T47D (cell line): ENCODE data around the gene NAV3.
"Not testable (repeated sequence)": the region's sequence is repeated elsewhere in the genome, so short reads cannot be mapped to it uniquely, and the experiment has no call there.

Experiments
- DNase-seq, 2 experiments: peaks; one replicate each; pipeline versions ENCODE4 v3.0.0 to v3.0.0-alpha.2; 2011 to 2012; ENCODE audit warnings: low read depth in 1 of 2, low spot score in 1 of 2
- JUND ChIP-seq: IDR thresholded peaks from 2 replicates; pipeline ENCODE4 v1.6.1; 2012; ENCODE audit warnings: low read depth
- in situ Hi-C: cut with HindIII; loops from 2 replicates; pipeline ENCODE4 v1.10.0; 2016; ENCODE audit warnings: low sequenced_read_pairs, low pct_unique_long_range_greater_than_20kb

The NAV3 gene

DNA sequence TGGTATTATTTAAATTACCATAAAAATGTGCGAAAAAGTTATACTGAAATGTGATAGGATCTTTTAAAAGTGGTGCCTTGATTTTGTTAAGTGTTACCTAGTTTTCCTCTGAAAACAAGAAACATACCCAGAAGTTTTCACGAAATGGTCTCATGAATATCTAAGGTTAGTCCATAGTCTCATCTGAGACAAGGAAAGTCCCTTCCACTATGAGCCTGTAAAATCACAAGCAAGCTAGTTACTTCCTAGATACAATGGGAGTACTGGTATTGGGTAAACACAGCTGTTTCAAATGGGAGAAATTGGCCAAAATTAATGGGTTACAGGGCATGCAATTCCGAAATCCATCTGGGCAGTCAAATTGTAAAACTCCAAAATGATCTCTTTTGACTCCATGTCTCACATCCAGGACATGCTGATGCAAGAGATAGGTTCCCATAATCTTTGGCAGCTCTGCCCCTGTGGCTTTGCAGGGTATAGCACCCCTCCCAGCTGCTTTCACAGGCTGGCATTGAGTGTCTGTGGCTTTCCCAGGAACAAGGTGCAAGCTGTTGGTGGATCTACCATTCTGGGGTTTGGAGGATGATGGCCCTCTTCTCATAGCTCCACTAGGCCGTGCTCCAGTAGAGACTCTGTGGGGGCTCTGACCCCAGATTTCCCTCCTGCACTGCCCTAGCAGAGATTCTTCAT lies 271.4 kb downstream of the NAV3 start:
- TF ChIP-seq JUND = no peak
- in situ Hi-C loops = no loop called here
- no peak for DNase-seq

DNA sequence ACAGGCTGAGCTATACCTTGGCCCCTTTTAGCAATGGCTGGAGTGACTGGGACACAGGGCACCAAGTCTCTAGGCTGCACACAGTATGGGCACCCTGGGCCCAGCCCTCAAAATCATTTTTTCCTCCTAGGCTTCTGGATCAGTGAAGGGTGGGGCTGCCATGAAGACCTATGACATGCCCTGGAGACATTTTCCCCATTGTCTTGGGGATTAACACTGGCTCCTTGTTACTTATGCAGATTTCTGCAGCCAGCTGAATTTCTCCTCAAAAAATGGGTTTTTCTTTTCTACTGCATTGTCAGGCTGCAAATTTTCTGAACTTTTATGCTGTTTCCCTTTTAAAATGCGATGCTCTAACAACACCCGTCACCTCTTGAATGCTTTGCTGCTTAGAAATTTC lies 272.1 kb downstream of the NAV3 start:
- DNase-seq, in situ Hi-C loops: not testable (repeated sequence)

DNA sequence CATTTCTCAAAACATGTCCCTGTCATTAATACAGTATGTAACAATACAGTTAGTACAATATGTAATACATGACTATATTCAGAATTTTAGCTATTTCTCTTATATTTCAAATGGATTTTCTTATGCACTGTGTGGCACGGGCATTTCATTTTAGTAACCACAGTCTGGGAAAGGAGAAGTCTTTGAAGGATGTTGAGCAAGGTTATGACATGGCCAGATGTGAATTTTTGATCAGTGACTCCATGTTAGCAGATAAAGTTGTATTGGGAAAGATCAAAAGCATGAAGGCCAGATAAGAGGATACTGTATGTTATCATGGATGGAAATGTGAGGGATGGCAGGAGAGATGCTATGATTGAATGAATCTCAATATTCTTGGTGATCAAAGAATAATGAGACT lies 285.2 kb downstream of the NAV3 start:
- in situ Hi-C loops = no loop called here
- no peak for DNase-seq
- TF ChIP-seq JUND = no peak

DNA sequence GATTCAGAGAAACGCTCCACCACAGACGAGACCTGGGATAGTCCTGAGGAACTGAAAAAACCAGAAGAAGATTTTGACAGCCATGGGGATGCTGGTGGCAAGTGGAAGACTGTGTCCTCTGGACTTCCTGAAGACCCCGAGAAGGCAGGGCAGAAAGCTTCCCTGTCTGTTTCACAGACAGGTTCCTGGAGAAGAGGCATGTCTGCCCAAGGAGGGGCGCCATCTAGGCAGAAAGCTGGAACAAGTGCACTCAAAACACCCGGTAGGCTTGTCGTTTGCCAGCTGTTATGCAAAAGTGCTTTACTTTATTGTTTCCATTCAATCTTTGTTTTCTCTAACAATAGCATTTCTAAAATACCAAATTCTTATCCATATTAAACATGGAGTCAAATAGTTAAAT lies 287.3 kb downstream of the NAV3 start:
- TF ChIP-seq JUND = no peak
- in situ Hi-C loops = no loop called here
- peak in 1 of 2 experiments; percentile 47 for DNase-seq

DNA sequence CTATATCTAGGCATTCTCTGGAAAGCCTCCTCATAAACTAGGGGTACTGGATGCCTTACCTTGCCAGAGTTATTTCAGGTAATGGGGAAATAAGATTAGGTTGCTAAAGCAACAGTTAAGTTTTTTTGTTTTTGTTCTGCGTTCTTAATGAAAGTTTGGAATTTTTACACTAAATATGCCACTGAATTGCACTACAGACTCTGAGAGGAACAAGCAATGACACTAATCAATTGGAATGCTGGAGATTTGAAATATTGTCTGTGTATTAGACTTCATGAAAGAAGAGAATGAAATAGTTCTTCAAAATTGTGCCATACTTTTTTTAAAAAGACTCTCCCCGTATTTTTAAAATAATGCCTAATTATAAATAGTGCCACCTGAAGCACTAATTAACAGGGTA lies 287.8 kb downstream of the NAV3 start:
- TF ChIP-seq JUND = no peak
- no peak for DNase-seq
- in situ Hi-C loops = no loop called here

DNA sequence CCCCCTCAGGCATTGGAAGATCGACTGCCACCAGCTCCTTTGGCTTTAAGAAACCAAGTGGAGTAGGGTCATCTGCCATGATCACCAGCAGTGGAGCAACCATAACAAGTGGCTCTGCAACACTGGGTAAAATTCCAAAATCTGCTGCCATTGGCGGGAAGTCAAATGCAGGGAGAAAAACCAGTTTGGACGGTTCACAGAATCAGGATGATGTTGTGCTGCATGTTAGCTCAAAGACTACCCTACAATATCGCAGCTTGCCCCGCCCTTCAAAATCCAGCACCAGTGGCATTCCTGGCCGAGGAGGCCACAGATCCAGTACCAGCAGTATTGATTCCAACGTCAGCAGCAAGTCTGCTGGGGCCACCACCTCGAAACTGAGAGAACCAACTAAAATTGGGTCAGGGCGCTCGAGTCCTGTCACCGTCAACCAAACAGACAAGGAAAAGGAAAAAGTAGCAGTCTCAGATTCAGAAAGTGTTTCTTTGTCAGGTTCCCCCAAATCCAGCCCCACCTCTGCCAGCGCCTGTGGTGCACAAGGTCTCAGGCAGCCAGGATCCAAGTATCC lies 288.7 kb downstream of the NAV3 start:
- TF ChIP-seq JUND = no peak
- in situ Hi-C loops = no loop called here
- DNase-seq = peak in 1 of 2 experiments; percentile 60

DNA sequence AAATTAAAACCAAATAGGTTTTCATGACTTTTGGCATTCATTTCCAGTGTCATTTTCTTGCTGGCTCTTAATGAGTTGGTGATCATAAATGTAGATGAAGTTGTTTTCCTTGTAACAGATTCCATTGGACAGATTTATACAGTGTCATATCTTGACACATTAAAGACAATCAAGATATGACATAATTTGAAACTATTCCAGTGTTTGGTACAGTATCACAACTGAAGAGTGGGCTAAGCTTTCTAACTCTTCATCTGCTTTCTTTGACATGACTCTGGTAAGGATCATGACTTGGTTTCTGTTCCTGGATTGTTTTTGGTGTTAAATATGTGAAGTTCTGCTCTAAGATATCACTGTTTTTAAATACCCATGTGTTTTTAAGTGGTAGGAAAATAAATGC lies 289.6 kb downstream of the NAV3 start:
- no peak for TF ChIP-seq JUND
- DNase-seq = no peak
- in situ Hi-C loops = no loop called here

DNA sequence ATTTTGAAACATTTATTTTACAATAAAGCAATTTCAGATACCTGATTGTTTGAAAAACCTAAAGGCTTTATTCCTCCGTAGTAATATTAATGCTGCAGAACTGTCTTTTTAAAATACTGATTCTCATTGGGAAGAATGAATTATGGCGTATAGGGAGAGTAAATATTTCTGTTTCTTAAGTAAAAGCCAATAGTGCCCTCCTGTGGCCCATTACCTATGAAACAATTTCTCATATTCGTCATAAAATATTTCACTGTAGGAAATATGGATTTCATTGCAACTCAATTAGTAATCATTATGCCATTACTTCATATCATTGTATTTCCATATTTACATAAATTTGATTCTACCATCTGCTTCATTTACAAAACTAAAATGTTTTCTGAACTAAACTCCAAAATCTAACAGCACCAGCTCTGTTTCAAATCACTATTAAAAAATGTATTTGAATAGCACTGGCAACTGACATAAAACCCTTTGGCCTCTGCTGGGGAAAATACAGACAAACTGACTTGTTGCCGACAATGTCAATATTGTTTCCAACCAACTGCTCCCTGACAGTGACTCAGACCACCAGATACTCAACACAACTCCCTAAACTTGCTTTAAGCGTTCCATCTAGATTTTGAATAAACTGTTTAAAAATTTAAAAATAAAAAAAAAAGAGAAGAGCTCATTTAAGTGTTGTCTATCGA lies 290.3 kb downstream of the NAV3 start:
- in situ Hi-C loops = no loop called here
- TF ChIP-seq JUND = no peak
- peak; percentile 37 to 75 for DNase-seq

DNA sequence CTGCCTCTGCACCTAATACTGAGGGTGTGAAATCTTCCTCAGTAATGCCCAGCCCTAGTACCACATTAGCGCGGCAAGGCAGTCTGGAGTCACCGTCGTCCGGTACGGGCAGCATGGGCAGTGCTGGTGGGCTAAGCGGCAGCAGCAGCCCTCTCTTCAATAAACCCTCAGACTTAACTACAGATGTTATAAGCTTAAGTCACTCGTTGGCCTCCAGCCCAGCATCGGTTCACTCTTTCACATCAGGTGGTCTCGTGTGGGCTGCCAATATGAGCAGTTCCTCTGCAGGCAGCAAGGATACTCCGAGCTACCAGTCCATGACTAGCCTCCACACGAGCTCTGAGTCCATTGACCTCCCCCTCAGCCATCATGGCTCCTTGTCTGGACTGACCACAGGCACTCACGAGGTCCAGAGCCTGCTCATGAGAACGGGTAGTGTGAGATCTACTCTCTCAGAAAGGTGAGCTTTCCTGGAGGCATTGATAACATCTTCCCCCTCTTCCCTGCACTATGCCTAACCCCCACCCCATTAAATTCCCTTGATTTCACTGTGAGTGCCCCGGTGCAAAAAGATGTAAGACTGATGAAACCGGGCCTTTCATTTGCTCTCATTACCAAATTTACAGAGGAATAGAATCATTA lies 291.4 kb downstream of the NAV3 start:
- DNase-seq = no peak
- in situ Hi-C loops = no loop called here
- no peak for TF ChIP-seq JUND

DNA sequence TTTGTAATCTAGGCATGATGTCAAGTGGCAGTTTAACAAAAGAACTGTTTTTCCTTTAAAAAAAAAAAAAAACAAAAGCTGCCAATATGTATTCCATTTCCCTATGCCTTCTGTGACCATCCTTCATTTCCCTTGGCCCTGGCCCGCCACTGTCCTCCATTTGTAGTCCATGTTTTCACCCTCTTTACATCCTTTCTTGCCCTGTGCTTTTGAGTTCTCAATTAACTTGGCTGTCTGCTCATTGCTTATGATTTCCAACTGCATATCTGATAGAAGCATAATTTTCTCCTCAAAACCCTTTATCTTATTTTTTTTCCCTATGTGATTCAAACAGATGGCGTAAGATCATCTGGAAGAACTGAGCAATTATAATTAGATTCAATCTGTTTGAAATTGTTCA lies 297.5 kb downstream of the NAV3 start:
- in situ Hi-C loops = no loop called here
- no peak for DNase-seq
- TF ChIP-seq JUND = no peak

DNA sequence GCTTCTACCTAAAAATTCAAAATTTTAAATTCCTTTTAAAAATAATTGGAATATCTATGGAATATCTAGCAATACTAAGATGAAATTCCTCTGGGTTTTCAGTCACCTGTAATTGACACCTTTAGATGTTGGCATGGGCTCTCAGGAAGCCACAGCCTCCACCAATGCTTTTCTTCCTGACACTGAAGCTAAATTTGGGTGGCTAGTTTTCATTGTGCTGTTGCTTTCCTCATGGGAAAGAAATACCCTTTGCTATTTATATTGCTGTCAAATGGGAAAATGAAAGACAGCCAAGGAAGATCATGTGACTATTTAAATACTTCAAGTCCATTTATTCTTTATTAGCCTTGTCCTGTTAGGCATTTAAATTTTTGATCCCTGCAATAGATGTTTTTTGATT lies 313.0 kb downstream of the NAV3 start:
- in situ Hi-C loops = no loop called here
- no peak for DNase-seq
- TF ChIP-seq JUND = no peak

DNA sequence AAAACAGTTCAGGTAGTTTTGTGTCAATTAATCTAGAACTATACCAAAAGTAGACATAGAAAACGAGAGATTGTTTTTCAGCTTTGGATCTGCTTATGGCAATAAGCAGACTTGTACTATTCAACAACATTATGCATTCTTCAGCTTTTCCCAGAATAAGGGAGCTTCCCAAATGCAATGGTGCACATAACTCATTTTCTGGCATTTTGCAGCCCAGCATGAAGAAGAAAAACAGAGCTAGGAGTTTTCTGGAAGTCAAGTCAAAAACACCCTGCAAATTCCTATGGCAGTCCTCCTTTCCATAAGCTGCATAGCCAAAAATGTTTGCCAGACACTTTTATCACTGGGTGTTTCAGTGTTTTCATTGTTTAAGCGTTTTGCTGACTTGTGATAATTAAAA lies 314.7 kb downstream of the NAV3 start:
- in situ Hi-C loops = no loop called here
- DNase-seq = no peak
- no peak for TF ChIP-seq JUND

DNA sequence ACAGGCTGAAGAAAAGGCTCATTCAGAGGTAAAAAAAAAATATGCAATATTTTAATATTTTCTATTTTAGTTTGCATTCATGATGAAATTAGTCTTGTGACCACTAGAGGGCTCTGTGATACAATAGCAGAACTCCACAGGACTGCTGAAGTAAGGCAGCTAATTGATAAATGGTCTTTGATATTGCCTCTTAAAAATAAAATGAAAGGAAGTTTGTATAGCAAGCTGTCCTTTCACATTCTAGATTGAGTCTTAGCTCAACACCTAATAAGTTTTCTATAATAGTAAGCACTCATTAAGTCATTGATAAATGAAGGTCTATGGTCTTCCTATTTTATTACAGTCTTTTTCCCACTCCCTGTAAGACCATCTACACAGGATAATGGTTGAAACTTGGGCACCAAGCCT lies 315.7 kb downstream of the NAV3 start:
- in situ Hi-C loops = no loop called here
- peak in 1 of 2 experiments; percentile 50 for DNase-seq
- TF ChIP-seq JUND = no peak

DNA sequence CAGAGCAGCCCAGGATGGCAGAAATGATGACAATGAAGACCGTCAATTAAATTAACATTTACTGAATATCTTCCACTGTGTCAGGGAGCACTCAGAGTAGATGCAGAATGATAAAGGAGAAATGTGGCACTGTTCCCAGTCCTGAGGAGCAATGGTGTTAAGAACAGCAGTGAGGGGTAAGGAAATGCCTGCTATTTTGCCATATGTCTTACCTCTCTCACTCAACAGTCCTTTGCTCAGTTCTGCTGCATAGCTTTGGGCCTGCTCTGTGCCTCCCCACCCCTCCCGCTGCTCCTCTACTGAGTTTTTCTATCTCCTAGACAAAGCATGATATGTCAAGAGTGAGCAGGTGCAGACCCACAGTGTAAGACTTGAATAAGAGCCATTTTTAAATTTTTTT lies 318.8 kb downstream of the NAV3 start:
- no peak for DNase-seq
- no peak for TF ChIP-seq JUND
- in situ Hi-C loops = no loop called here
